ENCODE results near the gene NOP16.
A peak's percentile ranks its signal among the peaks of the same experiment; 100 is the strongest.

The NOP16 gene, protein sequence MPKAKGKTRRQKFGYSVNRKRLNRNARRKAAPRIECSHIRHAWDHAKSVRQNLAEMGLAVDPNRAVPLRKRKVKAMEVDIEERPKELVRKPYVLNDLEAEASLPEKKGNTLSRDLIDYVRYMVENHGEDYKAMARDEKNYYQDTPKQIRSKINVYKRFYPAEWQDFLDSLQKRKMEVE

DNA sequence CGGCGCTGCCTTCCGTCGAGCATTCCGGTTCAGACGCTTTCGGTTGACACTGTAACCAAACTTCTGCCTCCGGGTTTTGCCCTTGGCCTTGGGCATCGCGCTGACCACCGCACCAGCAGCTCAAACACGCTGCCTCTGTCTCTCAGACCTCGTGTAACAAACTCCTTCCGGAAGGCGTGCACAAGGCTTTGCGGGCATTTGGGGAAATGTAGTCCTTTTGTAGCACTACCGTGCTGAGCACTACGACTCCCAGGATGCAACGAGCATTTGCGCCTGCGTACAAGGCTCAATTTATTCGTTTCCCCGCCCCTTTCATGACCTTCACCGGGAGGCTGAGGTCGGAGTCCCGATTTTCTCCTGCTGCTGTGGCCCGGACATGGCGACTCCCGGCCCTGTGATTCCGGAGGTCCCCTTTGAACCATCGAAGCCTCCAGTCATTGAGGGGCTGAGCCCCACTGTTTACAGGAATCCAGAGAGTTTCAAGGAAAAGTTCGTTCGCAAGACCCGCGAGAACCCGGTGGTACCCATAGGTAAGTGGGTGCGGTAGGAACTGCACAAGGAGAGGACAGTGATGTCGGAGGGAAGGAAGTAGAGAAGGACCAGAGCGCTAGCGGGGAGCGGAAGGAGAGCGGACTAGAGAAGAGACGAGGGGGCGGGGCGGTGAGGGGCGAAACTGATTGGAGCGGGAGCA is at the start of gene NOP16, which contains the start of gene HIGD2A:
NOP16 (minus strand) TSS at position 155 of the 691 bp plus-strand sequence; CDS start at position 96, 59 bp downstream.
HIGD2A (plus strand) TSS at position 308 of the 691 bp plus-strand sequence; CDS start at position 377, 69 bp downstream.
- peak within 1 kb of the TSS; percentile 94 for H3K27ac ChIP-seq
- TF ChIP-seq ZFX (IDR thresholded peaks at IDR 0.05) = peak; percentile 64; the same call in 1 of the 2 replicates
- TF ChIP-seq, protein P1, sequence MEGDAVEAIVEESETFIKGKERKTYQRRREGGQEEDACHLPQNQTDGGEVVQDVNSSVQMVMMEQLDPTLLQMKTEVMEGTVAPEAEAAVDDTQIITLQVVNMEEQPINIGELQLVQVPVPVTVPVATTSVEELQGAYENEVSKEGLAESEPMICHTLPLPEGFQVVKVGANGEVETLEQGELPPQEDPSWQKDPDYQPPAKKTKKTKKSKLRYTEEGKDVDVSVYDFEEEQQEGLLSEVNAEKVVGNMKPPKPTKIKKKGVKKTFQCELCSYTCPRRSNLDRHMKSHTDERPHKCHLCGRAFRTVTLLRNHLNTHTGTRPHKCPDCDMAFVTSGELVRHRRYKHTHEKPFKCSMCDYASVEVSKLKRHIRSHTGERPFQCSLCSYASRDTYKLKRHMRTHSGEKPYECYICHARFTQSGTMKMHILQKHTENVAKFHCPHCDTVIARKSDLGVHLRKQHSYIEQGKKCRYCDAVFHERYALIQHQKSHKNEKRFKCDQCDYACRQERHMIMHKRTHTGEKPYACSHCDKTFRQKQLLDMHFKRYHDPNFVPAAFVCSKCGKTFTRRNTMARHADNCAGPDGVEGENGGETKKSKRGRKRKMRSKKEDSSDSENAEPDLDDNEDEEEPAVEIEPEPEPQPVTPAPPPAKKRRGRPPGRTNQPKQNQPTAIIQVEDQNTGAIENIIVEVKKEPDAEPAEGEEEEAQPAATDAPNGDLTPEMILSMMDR (conservative IDR thresholded peaks at IDR 0.05) = no peak

DNA sequence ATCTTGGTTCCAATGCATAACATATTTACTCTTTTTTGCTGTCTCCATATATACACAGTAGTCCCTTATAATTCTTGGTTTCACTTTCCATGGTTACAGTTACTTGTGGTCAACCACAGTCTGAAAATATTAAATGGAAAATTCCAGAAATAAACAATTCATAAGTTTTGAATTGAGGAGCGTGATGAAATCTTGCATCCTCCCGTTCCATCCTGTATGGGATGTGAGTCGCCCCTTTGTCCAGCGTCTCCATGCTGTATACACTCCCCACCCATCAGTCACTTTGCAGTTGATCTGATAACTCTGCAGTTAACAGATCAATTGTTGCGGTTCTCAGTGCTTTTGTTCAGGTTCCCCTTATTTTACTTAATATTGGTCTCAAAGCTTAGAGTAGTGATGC is 48.3 kb upstream of the NOP16 start:
- no peak overlapping the region for H3K27ac ChIP-seq

DNA sequence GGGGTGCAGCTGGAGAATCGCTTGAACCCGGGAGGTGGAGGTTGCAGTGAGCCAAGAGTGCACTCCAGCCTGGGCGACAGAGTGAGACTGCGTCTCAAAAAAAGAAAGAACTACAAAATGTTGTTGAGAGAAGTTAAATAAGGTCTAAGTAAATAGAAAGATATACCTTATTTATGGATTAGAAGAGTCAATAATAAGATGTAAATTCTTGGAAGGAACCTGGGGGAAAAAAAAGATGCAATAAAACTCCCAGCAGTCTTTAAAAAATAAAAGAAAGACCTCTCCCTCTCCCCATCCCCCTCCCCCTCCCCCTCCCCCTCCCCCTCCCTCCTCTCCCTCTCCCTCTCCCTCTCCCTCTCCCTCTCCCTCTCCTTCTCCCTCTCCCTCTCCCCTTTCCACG is 44.3 kb upstream of the NOP16 start:
- no peak overlapping the region for H3K27ac ChIP-seq
- TF ChIP-seq, protein P1 (conservative IDR thresholded peaks at IDR 0.05) = no peak
- TF ChIP-seq ZFX (IDR thresholded peaks at IDR 0.05) = no peak

More for the DNA sequence above, 48.3 kb upstream of the NOP16 start:
- TF ChIP-seq, protein P1 (conservative IDR thresholded peaks at IDR 0.05) = no peak
- TF ChIP-seq ZFX (IDR thresholded peaks at IDR 0.05) = no peak

DNA sequence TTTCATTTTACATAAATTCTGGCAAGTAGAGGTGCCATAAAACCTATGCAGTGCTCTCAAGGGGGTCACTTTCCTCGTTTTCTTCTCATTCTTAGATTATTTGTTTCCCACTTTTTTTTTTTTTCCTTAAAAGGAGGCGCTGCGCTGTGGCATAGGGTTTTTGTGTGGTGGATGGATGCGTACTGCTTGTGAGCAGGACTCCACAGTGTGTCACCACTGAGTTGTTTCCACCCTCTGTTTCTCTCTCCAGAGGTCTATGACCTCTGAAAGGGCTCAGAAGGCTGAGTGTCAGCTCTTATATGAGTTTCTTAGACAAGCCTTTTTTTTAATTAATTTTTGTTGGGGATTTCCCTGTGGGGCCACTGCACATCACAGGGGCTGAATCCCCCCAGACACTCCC is 41.6 kb upstream of the NOP16 start:
- TF ChIP-seq, protein P1 (conservative IDR thresholded peaks at IDR 0.05) = no peak
- TF ChIP-seq ZFX (IDR thresholded peaks at IDR 0.05) = no peak
- H3K27ac ChIP-seq = no peak overlapping the region

DNA sequence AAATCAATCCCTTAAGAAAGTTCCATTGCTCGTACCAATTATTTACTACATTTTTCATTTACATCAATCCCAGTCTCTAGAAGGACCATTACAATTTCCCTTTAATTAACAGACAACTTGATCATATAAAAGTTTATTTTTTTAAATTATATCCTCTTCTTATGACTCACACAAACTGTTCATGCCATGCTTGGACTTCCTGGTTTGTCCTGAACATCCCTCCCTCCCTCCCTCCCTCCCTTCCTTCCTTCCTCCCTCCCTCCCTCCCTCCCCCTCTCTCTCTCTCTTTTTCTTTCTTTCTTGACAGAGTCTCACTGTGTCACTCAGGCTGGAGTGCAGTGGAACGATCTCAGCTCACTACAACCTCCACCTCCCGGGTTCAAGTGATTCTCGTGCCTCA is 39.6 kb upstream of the NOP16 start:
- TF ChIP-seq, protein P1 (conservative IDR thresholded peaks at IDR 0.05) = no peak
- TF ChIP-seq ZFX (IDR thresholded peaks at IDR 0.05) = no peak
- H3K27ac ChIP-seq = no peak overlapping the region

DNA sequence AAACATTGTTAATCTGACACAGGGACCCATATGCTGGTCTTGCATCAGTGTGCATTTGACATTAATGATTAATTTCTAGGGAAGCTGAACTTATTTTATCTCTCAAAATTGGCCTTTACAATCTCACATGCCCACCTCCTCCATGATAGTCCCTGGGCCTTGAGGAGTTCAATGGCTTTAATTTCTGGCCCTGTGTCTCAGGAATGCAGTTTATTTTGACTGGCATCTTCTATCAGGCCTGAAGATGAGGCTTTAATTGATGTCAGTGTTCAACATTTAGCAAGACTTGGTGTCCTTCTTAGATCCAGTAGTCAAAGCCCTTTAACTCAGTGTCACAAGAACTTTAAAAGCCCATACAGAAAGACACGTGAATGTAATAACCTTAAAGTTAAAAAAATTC is 38.5 kb upstream of the NOP16 start:
- no peak for TF ChIP-seq ZFX (IDR thresholded peaks at IDR 0.05)
- TF ChIP-seq, protein P1 (conservative IDR thresholded peaks at IDR 0.05) = no peak
- no peak overlapping the region for H3K27ac ChIP-seq

DNA sequence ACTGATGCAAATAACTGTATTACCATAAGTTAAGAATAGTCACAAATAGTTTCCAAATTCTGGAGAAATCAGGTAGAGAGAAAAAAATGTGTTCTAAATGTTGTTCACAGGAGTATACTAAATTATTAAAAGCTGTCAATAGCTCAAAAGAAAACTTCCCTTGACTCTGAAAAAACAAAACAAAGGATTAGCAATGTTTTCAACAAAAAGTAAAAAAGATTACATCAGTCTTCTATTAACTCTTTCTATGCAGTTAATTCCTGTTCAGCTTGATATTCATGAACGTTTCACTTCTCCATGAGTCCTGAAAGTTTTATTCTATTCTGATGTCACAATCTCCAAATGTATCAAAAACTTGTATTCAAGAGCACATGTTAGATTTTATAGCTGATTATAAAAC is 37.4 kb upstream of the NOP16 start:
- TF ChIP-seq, protein P1 (conservative IDR thresholded peaks at IDR 0.05) = no peak
- TF ChIP-seq ZFX (IDR thresholded peaks at IDR 0.05) = no peak
- H3K27ac ChIP-seq = no peak overlapping the region
